ENCODE data around the gene C12orf76. TPM values are rescaled to one million over a fixed set of nuclear protein-coding genes. Genes with fewer than 3 reads are reported as not detected.
A peak's percentile ranks its signal among the peaks of the same experiment; 100 is the strongest.

C12orf76 gene
- total RNA-seq, 1 experiment from 2014 or later = 29.4 TPM

DNA sequence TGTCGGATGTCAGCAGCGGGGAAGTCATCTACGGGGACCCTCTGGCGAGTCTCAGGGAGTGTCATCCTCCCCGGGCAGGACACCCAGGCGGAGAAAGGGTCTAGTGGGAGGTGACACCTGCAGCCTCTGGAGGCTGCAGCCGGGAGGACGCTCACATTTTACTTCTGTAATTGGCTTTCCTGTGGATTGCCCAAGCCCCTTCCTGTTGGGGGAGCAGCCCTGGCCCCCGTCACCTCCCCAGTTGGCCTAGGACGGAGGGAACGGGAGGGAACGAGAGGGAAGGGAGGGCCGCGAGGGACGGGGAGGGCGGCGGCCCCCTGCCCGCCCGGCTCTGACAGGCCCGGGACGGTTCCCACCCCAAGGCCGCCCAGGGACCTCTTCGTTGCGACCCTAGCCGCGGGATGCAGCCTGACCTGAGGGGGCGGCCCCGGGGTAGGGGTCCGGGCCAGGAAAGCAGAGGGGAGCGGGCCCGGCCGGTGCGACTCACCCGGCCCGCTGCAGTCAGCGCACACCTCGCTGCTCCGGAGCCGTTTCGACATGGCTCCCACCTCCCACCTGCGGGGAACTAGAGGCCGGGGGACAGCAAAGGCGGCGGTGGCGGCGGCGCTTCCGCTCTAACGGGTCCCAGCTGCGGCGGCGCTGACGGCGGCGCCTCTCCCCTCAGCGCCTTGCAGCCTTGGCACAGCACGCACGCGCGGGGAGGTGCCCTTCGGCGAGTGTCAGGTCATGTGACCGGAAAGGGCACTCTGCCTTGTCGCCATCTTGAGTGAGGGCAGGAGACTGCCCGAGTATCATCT lies 52.4 kb downstream of the C12orf76 start, which contains the start of gene GIT2:
Gene GIT2, minus strand, starts transcription at position 683 of the 797 bp plus-strand sequence. Its CDS starts 144 bp downstream, at position 539.
- 0 out of 2 replicates have a peak, but pooled peaks cover 4% of the 10 kb centered on the region for H3F3A ChIP-seq (ENCODE audit: insufficient read depth, low read depth)
- H2AFZ ChIP-seq = peak within 1 kb of the TSS; percentile 97
- H3K4me2 ChIP-seq = peak within 1 kb of the TSS; percentile 98
- peak within 1 kb of the TSS; percentile 98 for H3K4me3 ChIP-seq
- TF ChIP-seq, protein P1, sequence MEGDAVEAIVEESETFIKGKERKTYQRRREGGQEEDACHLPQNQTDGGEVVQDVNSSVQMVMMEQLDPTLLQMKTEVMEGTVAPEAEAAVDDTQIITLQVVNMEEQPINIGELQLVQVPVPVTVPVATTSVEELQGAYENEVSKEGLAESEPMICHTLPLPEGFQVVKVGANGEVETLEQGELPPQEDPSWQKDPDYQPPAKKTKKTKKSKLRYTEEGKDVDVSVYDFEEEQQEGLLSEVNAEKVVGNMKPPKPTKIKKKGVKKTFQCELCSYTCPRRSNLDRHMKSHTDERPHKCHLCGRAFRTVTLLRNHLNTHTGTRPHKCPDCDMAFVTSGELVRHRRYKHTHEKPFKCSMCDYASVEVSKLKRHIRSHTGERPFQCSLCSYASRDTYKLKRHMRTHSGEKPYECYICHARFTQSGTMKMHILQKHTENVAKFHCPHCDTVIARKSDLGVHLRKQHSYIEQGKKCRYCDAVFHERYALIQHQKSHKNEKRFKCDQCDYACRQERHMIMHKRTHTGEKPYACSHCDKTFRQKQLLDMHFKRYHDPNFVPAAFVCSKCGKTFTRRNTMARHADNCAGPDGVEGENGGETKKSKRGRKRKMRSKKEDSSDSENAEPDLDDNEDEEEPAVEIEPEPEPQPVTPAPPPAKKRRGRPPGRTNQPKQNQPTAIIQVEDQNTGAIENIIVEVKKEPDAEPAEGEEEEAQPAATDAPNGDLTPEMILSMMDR (conservative IDR thresholded peaks at IDR 0.05) = no peak
- TF ChIP-seq EZH2 (IDR thresholded peaks at IDR 0.05; ENCODE audit: low read depth) = no peak
- BruUV-seq (replicated peaks) = no TSS peak
- DNase-seq = peak; percentile 81 to 88
- H3K27me3 ChIP-seq (ENCODE audit: insufficient read depth, low read depth) = no peaks in the 10 kb centered on the region
- ChIA-PET POLR2A (ENCODE audit: unreplicated experiment) (no interaction called here), CTCF (interaction anchor here (0.6 to 2.2 kb wide), 2 partner anchors 43 to 47 kb away, joined by 3 to 5 read pairs; no protein-coding TSS in a partner anchor)
- H3K9me2 ChIP-seq (ENCODE audit: insufficient read depth) = no peaks in the 10 kb centered on the region
- no peaks in the 10 kb centered on the region for H3K36me3 ChIP-seq (ENCODE audit: low read depth)
- H3K9me3 ChIP-seq (ENCODE audit: insufficient read depth, low read depth) = no peaks in the 10 kb centered on the region
- peaks cover 46% of the 10 kb centered on the region for H3K79me2 ChIP-seq (ENCODE audit: low read depth)
- H3K4me1 ChIP-seq (replicated peaks; ENCODE audit: insufficient read depth) = peaks cover 28% of the 10 kb centered on the region
- intact Hi-C loops (cut with micrococcal nuclease; ENCODE audit: unreplicated experiment) = no loop called here
- H4K20me1 ChIP-seq (ENCODE audit: insufficient read depth) = no peaks in the 10 kb centered on the region
- no peak within 1 kb of the TSS for H3K27ac ChIP-seq

DNA sequence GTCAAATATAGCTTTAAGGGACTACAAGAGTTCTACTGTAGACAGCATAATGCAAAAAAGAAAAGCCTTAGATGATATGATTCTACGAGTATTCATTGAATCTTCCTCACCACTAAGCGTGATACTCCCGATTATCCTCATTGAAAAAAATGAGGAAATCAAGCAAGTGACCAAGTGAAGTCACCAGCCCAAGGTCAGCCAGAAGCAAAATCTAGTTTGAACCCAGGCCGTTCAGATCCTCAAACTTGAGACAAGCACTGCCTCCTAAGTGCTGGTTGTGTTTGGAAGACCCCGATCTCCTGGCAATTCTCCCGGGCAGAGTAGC lies 53.0 kb downstream of the C12orf76 start:
- no peak for DNase-seq
- Histone ChIP-seq H3K4me1 (replicated peaks; ENCODE audit: insufficient read depth) (peaks cover 25% of the 10 kb centered on the region), H3K79me2 (ENCODE audit: low read depth) (peaks cover 41% of the 10 kb centered on the region), H4K20me1 (ENCODE audit: insufficient read depth) (no peaks in the 10 kb centered on the region), H3K9me3 (ENCODE audit: insufficient read depth, low read depth) (no peaks in the 10 kb centered on the region), H3F3A (ENCODE audit: insufficient read depth, low read depth) (0 out of 2 replicates have a peak, but pooled peaks cover 3% of the 10 kb centered on the region), H3K27ac (no peak overlapping the region), H3K9me2 (ENCODE audit: insufficient read depth) (no peaks in the 10 kb centered on the region), H2AFZ (peak overlapping the region; percentile 97), H3K36me3 (ENCODE audit: low read depth) (no peaks in the 10 kb centered on the region), H3K27me3 (ENCODE audit: insufficient read depth, low read depth) (no peaks in the 10 kb centered on the region), H3K4me3 (peak overlapping the region; percentile 98), H3K4me2 (peak overlapping the region; percentile 98)
- intact Hi-C loops (cut with micrococcal nuclease; ENCODE audit: unreplicated experiment) = no loop called here
- TF ChIP-seq EZH2 (IDR thresholded peaks at IDR 0.05; ENCODE audit: low read depth) = no peak
- TF ChIP-seq, protein P1 (conservative IDR thresholded peaks at IDR 0.05) = no peak
- TSS peak; percentile 36 for BruUV-seq (replicated peaks)
- ChIA-PET CTCF (interaction anchor here (0.6 to 2.2 kb wide), 2 partner anchors 43 to 155 kb away, joined by 3 to 5 read pairs; no protein-coding TSS in a partner anchor), POLR2A (ENCODE audit: unreplicated experiment) (no interaction called here)

DNA sequence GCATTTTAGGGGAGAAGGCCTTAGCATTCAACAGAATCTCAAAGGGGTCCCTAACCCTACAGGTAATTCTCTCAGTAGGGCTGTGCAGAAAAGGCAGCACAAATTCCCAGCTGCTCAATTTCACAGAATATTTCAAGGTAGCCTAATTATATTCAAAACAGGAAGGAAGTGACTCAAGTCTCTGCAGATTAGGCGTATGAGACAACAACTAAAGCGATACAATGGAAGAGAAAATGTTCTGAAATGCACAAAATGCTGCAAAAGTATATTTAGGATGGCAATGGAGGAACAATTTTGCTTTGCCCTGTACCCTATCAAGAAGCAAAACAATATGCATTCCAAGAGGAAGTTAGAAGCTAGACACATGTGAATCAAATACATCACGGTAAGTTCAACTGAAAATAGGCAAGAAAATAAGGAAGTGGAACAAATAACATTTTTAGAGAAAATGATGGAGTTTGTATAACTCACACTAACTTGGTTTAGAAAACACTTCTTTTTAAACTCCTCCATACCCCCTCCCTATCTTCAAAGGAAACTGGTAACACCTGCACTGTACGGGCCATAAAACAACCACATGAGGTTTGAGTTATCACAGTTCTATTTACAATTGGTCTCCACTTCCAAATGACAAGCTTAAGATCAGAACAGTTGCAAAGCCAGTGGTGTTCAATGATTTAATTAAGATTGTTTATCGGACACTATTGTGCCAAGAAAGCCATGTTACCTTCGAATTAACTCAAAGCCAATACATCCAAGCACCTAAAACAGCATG lies 53.7 kb downstream of the C12orf76 start:
- peak overlapping the region; percentile 98; the same call in 1 of the 2 replicates for H3K4me3 ChIP-seq
- no peak for TF ChIP-seq EZH2 (IDR thresholded peaks at IDR 0.05; ENCODE audit: low read depth)
- H3K36me3 ChIP-seq (ENCODE audit: low read depth) = no peaks in the 10 kb centered on the region
- no peaks in the 10 kb centered on the region for H3F3A ChIP-seq (ENCODE audit: insufficient read depth, low read depth)
- DNase-seq = no peak
- H3K4me1 ChIP-seq (replicated peaks; ENCODE audit: insufficient read depth) = peaks cover 21% of the 10 kb centered on the region
- no peaks in the 10 kb centered on the region for H3K27me3 ChIP-seq (ENCODE audit: insufficient read depth, low read depth)
- H3K4me2 ChIP-seq = peak overlapping the region; percentile 98
- no peaks in the 10 kb centered on the region for H3K9me3 ChIP-seq (ENCODE audit: insufficient read depth, low read depth)
- no peaks in the 10 kb centered on the region for H4K20me1 ChIP-seq (ENCODE audit: insufficient read depth)
- peaks cover 34% of the 10 kb centered on the region for H3K79me2 ChIP-seq (ENCODE audit: low read depth)
- POLR2A ChIA-PET (ENCODE audit: unreplicated experiment) = interaction anchor here (0.6 kb wide), 1 partner anchor 1341 kb away, joined by 3 read pairs; no protein-coding TSS in a partner anchor
- no peak overlapping the region for H3K27ac ChIP-seq
- no TSS peak for BruUV-seq (replicated peaks)
- CTCF ChIA-PET = interaction anchor here (0.6 to 2.2 kb wide), 2 partner anchors 42 to 154 kb away, joined by 3 to 5 read pairs; no protein-coding TSS in a partner anchor
- no peaks in the 10 kb centered on the region for H3K9me2 ChIP-seq (ENCODE audit: insufficient read depth)
- H2AFZ ChIP-seq = peak overlapping the region; percentile 97; the same call in 1 of the 2 replicates
- intact Hi-C loops (cut with micrococcal nuclease; ENCODE audit: unreplicated experiment) = no loop called here
